Epithelial cell of esophagus (primary cell): Measurements from ENCODE around the gene TK2.

Source experiments
- DNase-seq: peaks from one replicate; pipeline ENCODE4 v3.0.0; 2010; ENCODE audit warnings: low read depth
- H3K4me3 ChIP-seq: 2 replicates; pipeline ENCODE4 v1.5.1; 2011; ENCODE audit warnings: mild to moderate bottlenecking, low read length, control low read depth
- TF ChIP-seq, protein P1 (sequence below): IDR thresholded peaks from 2 replicates; pipeline ENCODE4 v1.5.1; 2011; ENCODE audit warnings: low read depth, mild to moderate bottlenecking, low read length, control low read depth, inconsistent platforms; ENCODE audit not compliant: insufficient read depth; ENCODE audit errors: missing control alignments

TK2 gene

GRCh38 chr16:66580605-66581209, 30.8 kb upstream of the TK2 start:
- TF ChIP-seq, protein P1, sequence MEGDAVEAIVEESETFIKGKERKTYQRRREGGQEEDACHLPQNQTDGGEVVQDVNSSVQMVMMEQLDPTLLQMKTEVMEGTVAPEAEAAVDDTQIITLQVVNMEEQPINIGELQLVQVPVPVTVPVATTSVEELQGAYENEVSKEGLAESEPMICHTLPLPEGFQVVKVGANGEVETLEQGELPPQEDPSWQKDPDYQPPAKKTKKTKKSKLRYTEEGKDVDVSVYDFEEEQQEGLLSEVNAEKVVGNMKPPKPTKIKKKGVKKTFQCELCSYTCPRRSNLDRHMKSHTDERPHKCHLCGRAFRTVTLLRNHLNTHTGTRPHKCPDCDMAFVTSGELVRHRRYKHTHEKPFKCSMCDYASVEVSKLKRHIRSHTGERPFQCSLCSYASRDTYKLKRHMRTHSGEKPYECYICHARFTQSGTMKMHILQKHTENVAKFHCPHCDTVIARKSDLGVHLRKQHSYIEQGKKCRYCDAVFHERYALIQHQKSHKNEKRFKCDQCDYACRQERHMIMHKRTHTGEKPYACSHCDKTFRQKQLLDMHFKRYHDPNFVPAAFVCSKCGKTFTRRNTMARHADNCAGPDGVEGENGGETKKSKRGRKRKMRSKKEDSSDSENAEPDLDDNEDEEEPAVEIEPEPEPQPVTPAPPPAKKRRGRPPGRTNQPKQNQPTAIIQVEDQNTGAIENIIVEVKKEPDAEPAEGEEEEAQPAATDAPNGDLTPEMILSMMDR = peak; percentile 35
- peak; percentile 86 for DNase-seq
- no peak overlapping the region for H3K4me3 ChIP-seq

DNA sequence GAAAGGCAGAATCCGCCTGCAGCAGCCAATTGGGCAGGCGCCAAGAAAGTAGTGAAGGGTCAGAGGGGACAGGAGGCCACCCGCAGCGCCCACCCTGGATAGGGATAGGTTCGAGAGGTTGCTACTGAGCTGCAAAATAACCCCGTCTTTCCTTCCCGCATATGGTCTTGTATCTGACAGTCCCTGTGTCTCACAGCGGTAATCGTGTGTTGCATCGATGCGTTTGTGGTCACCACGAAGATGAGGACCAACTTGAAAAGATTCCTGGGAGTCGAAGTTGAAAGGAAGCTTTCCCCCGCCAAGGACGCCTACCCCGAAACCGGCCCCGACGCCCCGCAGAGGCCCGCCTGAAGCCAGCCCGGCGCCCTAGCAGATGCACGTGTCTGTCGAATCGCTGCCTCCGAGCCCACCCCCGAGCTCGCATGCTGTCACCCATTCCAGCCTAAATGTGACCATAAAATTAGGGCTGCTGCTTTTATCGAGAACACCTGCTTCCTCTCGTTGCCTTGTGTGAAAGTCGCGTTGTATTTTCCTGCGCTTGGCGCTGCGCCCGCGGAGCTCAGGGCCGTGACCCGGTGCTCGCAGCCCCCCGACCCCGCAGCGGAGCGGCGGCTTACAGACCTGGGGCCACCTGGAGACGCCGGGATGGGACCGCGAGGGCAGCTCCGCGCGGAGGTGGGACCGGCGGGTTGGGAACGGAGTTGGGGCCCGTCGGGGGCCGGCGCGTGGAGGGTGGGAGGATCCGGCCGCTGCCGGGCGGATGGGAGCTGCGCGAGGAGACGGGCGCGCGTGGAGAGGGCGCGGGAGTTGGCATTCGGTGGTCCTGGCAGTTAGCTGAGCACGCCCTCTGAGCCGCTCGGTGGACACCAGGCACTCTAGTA, 29.0 kb upstream of the TK2 start, which contains the start of gene CMTM2:
Gene CMTM2, plus strand, starts transcription at position 813 of the 881 bp plus-strand sequence. CDS start 145 bp downstream, outside the sequence.
- no peak for DNase-seq
- TF ChIP-seq, protein P1 = no peak
- no peak within 1 kb of the TSS for H3K4me3 ChIP-seq

DNA sequence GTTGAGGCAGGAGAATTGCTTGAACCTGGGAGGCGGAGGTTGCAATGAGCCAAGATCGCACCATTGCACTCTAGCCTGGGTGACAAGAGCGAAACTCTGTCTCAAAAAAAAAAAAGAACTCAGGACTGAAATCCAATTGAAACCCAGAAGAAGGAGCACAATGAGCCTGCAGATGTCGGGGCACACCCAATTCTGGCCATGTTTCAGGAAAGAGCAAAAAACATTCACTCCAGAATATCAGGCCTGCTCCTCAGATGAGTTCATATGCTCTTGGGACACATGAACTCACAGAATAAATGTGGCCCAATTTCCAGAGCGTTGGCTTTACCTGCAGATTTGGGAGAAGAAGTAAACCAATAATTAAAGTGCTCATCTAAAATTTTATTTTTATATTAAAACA, 26.4 kb upstream of the TK2 start:
- no peak for DNase-seq
- TF ChIP-seq, protein P1 = no peak
- H3K4me3 ChIP-seq = no peak overlapping the region

DNA sequence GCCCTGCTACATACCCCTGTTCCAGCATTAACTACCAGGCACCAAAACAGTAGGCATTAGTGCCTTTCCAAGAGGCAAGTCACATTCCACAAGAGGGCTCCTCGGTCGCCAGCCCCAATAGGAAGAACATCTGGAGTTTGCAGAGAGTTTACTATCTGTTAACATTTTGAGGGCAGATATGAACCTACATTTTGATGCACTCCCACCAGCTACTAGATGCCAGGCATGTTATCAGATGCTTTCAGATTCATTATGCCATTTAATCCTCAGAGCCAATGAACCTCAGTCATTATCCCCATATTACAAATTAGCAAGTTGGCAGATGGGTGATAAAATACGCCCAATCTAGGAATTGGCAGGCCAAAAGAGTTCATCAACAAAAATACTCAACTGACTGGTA, 25.1 kb upstream of the TK2 start:
- no peak for DNase-seq
- TF ChIP-seq, protein P1 = no peak
- H3K4me3 ChIP-seq = no peak overlapping the region

DNA sequence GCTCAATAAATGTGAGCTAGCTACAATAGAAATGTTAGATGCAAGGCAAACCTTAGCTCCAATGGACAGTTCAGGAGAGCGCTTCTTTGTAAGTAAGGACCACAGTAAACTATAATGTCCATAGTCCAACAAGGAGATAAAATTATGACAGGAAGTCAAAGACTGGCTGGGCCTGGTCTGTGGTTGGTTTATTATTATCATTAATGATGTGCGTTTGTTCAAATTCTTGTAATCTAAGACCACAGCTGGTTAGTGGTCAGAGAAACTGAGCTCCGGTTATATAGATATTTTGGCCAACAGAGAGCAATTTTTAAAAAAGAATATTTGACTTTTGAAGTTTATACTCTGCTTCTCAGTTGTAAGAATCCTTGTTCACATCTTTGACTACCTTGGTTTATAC, 24.6 kb upstream of the TK2 start:
- TF ChIP-seq, protein P1 = no peak
- no peak for DNase-seq

DNA sequence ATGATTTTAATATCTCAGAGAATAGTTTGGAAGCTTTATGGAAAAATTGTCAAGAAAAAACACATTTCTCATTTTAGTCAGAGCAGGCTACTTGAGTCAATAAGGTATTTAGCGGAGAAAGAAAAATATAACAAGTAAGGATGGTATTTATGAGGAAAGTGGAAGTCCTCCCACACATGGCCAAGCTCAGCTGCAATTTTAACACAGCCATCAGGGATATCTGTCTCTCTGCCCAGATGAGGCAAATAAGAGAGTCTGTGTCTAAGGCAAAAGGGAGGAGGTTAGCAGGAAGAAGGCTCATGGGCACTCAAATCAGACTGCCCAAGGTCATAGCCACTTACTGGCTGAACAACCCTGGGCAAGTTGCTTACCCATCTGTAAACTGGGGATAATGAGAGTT, 24.2 kb upstream of the TK2 start:
- TF ChIP-seq, protein P1 = no peak
- no peak overlapping the region for H3K4me3 ChIP-seq
- DNase-seq = no peak

More for the DNA sequence above, 24.6 kb upstream of the TK2 start:
- no peak overlapping the region for H3K4me3 ChIP-seq
